Panc1 (cell line): ENCODE results near the gene PCGF3. TPM values are rescaled to one million over a fixed set of nuclear protein-coding genes. Genes with fewer than 3 reads are reported as not detected.

Experiments used
- ATAC-seq: fragments of 200-7000 bp; cut with Tn5 transposase; 2 replicates; pipeline ENCODE4 v1.9.1; 2020; ENCODE audit warnings: mild to moderate bottlenecking, moderate library complexity
- BruUV-seq: library from RNA; stranded (reverse); fragments of 400-500 nt; replicated peaks from 2 replicates; lab custom pipeline; 2021; lab: Mats Ljungman, UMichigan
- CTCF ChIA-PET: fragments of 300-600 bp; sonication (Branson Sonifier 250); formaldehyde crosslinking; loops from one replicate; lab custom pipeline; 2022; ENCODE audit warnings: antibody characterized with exemption; lab: Charles Lee
- POLR2A ChIA-PET: fragments of 300-600 bp; sonication (Branson Sonifier 250); formaldehyde crosslinking; loops from one replicate; lab custom pipeline; 2022; ENCODE audit warnings: antibody characterized with exemption; lab: Charles Lee
- DNase-seq: peaks from one replicate; pipeline ENCODE4 v3.0.0-alpha.2; 2010; ENCODE audit warnings: low read depth, low spot score
- H3K27ac ChIP-seq: 2 replicates; pipeline ENCODE4 v1.5.1; 2011; ENCODE audit warnings: mild to moderate bottlenecking, low read length, inconsistent platforms
- H3K27me3 ChIP-seq: fragments of 200-500 bp; sonication (Bioruptor generic); 2 replicates; pipeline ENCODE4 v1.6.0; 2014; ENCODE audit warnings: low read length, inconsistent platforms; ENCODE audit not compliant: control insufficient read depth, insufficient read depth
- H3K36me3 ChIP-seq: fragments of 200-500 bp; sonication (Bioruptor generic); 2 replicates; pipeline ENCODE4 v1.5.1; 2014; ENCODE audit warnings: inconsistent platforms, mild to moderate bottlenecking, low read length, moderate library complexity; ENCODE audit not compliant: control insufficient read depth, insufficient read depth
- H3K4me1 ChIP-seq: 2 replicates; pipeline ENCODE4 v1.5.1; 2011; ENCODE audit warnings: inconsistent platforms, mild to moderate bottlenecking, low read length, moderate library complexity; ENCODE audit not compliant: control insufficient read depth, insufficient read depth
- H3K4me3 ChIP-seq, 2 experiments: 2 replicates each; pipeline ENCODE4 v1.5.1; 2011 to 2012; ENCODE audit warnings: low read depth in 2 of 2, low read length in 2 of 2, mild to moderate bottlenecking in 2 of 2, inconsistent platforms in 1 of 2, moderate library complexity in 1 of 2
- H3K9me3 ChIP-seq: fragments of 200-500 bp; sonication (Bioruptor generic); 2 replicates; pipeline ENCODE4 v1.5.1; 2014; ENCODE audit warnings: low read depth, mild to moderate bottlenecking, inconsistent platforms, low read length, moderate library complexity; ENCODE audit not compliant: control insufficient read depth, insufficient read depth
- POLR2AphosphoS5 ChIP-seq: IDR thresholded peaks from 2 replicates; pipeline ENCODE4 v1.6.1; 2012; ENCODE audit warnings: mild to moderate bottlenecking, low read depth, low read length, moderate library complexity
- REST ChIP-seq, 2 experiments: IDR thresholded peaks; 2 replicates each; pipeline ENCODE4 v1.6.1; 2011 to 2012; ENCODE audit warnings: low read depth in 2 of 2, control low read depth in 1 of 2, low read length in 1 of 2, mild to moderate bottlenecking in 1 of 2, moderate library complexity in 1 of 2; ENCODE audit not compliant: insufficient read depth in 1 of 2
- SIN3A ChIP-seq: IDR thresholded peaks from 2 replicates; pipeline ENCODE4 v1.6.1; 2012; ENCODE audit warnings: low read depth, mild to moderate bottlenecking, low read length, moderate library complexity, borderline replicate concordance; ENCODE audit not compliant: insufficient read depth
- TCF7L2 ChIP-seq: IDR thresholded peaks from 2 replicates; pipeline ENCODE4 v1.6.1; 2011; ENCODE audit warnings: mild to moderate bottlenecking, low read depth, low read length, inconsistent platforms
- in situ Hi-C: cut with HindIII; loops from 2 replicates; pipeline ENCODE4 v1.10.0; 2016; ENCODE audit warnings: low sequenced_read_pairs, low pct_unique_long_range_greater_than_20kb
- intact Hi-C: fragments of 100-400 bp; cut with micrococcal nuclease; formaldehyde crosslinking; loops from one replicate; pipeline ENCODE4 v1.10.0; 2022; ENCODE audit not compliant: unreplicated experiment
- total RNA-seq: library from RNA; stranded (reverse); gene quantifications from one replicate; pipeline ENCODE4 v1.2.1, GENCODE V29; 2021; ENCODE audit not compliant: unreplicated experiment
- TF ChIP-seq, protein P1 (sequence below): fragments of 450-650 bp; IDR thresholded peaks from 2 replicates; pipeline ENCODE4 v1.5.1; 2017; ENCODE audit warnings: mild to moderate bottlenecking

The PCGF3 gene
- total RNA-seq, 1 experiment from 2014 or later = 44.6 TPM

DNA sequence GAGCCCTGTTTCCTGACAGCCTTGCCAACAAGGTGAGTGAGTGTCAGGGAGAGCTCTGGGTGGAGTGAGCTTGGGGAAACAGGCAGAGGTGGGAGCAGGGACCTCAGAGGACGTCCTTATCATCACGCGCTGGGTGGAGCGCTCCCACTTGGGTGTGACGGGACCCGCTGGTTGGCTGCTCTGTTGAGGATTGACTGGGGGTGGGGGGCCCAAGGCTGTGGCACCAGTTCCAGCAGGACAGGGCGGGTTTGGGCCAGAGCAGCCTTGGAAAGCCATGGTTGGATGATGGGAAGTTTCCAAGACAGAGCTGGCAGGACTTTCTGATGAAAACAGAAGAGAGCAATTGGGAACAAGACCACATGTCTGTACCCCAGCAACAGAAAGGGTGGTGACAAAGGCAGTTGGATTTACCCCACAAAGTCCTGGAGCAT is 3.0 kb upstream of the PCGF3 start:
- Histone ChIP-seq H3K4me1 (peaks cover 4% of the 10 kb centered on the region; the same call in 1 of the 2 replicates), H3K36me3 (peaks cover 4% of the 10 kb centered on the region; the same call in 1 of the 2 replicates), H3K27ac (no peak overlapping the region), H3K9me3 (no peaks in the 10 kb centered on the region), H3K27me3 (no peaks in the 10 kb centered on the region), H3K4me3 (no peak overlapping the region)
- no peak for DNase-seq
- no peak for ATAC-seq
- intact Hi-C loops = no loop called here
- POLR2A ChIA-PET = no interaction called here
- no peak for TF ChIP-seq POLR2AphosphoS5
- no peak for TF ChIP-seq SIN3A
- TF ChIP-seq, protein P1, sequence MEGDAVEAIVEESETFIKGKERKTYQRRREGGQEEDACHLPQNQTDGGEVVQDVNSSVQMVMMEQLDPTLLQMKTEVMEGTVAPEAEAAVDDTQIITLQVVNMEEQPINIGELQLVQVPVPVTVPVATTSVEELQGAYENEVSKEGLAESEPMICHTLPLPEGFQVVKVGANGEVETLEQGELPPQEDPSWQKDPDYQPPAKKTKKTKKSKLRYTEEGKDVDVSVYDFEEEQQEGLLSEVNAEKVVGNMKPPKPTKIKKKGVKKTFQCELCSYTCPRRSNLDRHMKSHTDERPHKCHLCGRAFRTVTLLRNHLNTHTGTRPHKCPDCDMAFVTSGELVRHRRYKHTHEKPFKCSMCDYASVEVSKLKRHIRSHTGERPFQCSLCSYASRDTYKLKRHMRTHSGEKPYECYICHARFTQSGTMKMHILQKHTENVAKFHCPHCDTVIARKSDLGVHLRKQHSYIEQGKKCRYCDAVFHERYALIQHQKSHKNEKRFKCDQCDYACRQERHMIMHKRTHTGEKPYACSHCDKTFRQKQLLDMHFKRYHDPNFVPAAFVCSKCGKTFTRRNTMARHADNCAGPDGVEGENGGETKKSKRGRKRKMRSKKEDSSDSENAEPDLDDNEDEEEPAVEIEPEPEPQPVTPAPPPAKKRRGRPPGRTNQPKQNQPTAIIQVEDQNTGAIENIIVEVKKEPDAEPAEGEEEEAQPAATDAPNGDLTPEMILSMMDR = no peak
- no peak for TF ChIP-seq REST (IDR thresholded peaks at IDR 0.05; ENCODE audit: insufficient read depth in 1 of 2, low read depth in 2 of 2, low read length in 1 of 2)
- no peak for TF ChIP-seq TCF7L2
- in situ Hi-C loops = no loop called here
- no TSS peak for BruUV-seq
- CTCF ChIA-PET = no interaction called here

GRCh38 chr4:703336-704197 is 2.1 kb upstream of the PCGF3 start:
- BruUV-seq = no TSS peak
- in situ Hi-C loops (no loop called here), intact Hi-C loops (no loop called here)
- Histone ChIP-seq H3K4me1 (peaks cover 4% of the 10 kb centered on the region; the same call in 1 of the 2 replicates), H3K4me3 (no peak overlapping the region), H3K27ac (no peak overlapping the region), H3K9me3 (no peaks in the 10 kb centered on the region), H3K27me3 (no peaks in the 10 kb centered on the region), H3K36me3 (peaks cover 4% of the 10 kb centered on the region; the same call in 1 of the 2 replicates)
- DNase-seq (no peak), ATAC-seq (no peak)
- TF ChIP-seq TCF7L2 (no peak), POLR2AphosphoS5 (no peak), REST (IDR thresholded peaks at IDR 0.05; ENCODE audit: insufficient read depth in 1 of 2, low read depth in 2 of 2, low read length in 1 of 2) (no peak), SIN3A (no peak)
- TF ChIP-seq, protein P1 = no peak
- ChIA-PET CTCF (no interaction called here), POLR2A (no interaction called here)
